GM18873 (cell line): ENCODE measurements around the gene IL3.

Experiments
- ATAC-seq: cut with Tn5 transposase; IDR thresholded peaks from one replicate; pipeline ENCODE4 v1.9.1; 2021; ENCODE audit warnings: mild to moderate bottlenecking, moderate library complexity, moderate number of reproducible peaks; ENCODE audit not compliant: unreplicated experiment, low FRiP score

IL3 gene

DNA sequence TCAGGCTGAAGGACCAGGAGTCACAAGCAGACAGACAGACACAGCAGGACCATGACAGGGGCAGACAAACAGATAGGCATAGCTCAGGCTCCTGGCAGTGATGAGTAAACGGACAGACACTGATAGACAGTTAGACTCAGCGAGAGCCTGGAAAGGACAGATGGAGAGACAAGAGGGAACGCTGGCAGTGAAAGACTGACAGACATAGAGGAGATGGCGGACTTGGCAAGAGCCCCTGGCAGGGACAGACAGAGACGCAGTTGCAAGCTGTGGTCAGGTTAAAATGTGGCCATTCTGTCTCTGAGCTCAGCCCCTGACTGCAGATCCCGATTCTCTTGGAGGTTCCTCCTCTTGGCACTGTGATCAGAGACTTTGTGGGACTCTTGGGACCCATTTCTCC is 26.7 kb downstream of the IL3 start:
- ATAC-seq: no peak

DNA sequence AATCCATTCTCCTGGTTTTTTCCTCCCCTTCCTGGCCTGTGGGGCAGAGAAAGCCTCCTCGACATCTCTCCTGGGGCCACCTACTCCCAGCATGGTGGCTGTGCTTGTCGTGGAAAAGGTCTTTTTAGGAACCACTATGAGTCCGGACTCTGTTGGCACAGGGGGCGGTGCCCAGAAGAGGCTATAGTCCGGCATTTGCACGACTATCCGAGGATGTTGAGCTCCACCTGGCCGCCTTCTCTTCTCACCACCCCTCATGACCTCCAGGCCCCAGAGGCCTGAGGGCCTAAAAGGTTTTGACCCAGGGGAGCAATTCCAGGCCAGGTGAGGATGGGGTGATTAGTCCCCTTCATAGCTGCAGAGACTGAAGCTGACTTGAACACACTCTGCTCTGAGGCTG is 27.2 kb downstream of the IL3 start:
- no peak for ATAC-seq

DNA sequence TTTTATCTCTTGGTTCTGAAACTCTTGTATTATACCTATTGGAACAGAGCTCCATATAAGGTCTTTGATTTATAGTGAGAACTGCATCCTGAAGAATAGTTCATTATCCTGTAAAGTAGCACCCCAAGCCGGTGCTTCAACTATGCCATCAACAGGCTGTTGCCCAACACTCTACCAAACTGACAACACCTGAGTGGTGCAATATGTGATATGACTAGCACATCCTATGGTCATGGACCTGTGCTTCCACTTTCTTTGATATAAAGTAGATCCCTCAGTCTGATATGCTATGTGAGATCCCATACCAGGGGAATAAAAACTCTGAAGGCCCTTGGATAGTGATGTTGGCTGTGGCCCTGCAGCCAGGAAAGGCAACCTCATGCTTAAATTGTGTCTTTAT is 28.9 kb downstream of the IL3 start:
- ATAC-seq: no peak

DNA sequence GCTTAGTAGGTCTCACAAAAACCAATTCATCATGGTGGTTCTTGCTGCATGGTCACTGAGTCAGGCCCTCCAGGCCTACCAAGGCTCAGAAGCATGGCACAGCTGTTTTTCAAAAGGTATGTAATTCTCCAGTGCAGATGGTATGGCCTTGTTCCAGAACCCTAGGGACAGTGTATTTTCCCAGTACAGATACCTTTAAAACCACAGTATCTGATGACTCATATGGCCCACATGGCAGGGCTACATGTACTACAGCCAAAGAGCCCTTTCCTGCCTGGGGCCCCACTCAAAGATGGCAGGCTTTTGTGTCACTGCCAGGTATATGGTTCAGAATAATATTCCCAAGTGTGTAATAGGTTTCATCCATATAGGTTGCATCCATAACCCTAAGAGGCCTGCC is 29.7 kb downstream of the IL3 start:
- ATAC-seq: no peak

DNA sequence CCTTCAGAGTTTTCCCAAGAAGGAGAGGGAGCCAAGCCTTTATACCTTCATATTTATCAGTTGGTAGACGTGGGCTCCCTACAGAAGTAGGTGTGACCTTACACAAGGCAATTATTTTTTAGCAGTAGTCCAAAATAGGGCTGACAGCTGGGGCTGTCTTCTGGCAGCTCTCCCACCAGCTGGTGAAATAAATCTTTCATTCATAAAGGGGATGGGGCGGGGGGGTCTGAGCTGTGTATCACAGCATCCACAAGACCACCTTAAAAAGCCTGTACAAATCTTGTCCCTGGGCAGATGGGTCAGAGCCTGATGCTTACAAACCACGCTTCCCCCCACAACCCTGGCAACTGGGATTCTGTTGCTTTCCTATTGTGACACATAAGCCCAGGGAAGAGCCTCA is 32.8 kb downstream of the IL3 start:
- no peak for ATAC-seq

DNA sequence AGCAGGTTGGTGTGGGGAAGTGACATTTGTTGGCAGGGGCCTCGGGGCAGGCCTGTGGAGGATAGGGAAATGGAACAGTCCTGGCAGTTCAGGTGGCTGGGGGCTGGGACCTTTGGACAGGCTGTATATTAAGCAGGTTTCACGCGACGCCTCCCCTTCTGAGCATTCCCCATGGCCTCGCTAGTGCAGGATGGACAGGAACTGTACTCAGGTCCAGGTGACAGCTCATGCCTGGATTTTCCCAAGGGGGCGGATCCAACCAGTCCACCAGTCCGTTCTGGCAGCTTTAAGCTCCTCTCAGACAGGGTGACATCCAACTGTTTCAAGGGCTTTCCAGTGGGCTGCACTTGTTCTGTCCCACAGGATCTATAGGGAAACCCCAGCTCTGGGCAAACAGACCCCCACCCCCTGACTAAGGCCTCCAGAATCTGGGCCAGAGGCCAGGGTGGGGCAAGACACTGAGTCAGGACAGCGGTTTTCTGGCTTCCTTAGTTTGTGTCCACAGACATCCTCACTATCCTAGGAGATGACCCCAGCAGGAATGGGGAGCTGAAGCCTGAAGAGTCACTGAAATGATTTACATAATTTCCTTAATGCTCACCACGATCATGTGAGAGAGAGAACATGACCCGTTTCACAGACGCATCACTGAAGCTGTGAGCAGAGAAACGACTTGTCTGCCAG is 34.1 kb downstream of the IL3 start:
- no peak for ATAC-seq

DNA sequence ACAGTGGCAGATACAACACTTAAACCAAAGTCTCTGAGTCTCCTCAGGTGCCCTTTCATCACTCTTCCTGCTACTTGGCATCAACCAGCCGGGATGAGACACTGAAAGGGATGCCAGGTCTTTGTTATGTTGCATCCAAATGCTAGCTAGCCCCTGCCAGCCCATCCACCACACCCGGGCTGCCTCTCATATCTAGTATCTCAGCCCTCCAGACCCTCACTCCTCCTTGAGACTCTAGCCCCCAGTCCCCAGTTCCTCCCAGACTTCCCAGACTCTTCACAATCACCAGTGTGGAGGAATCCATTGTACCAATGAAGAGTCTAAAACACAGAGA is 34.6 kb downstream of the IL3 start:
- ATAC-seq: no peak

DNA sequence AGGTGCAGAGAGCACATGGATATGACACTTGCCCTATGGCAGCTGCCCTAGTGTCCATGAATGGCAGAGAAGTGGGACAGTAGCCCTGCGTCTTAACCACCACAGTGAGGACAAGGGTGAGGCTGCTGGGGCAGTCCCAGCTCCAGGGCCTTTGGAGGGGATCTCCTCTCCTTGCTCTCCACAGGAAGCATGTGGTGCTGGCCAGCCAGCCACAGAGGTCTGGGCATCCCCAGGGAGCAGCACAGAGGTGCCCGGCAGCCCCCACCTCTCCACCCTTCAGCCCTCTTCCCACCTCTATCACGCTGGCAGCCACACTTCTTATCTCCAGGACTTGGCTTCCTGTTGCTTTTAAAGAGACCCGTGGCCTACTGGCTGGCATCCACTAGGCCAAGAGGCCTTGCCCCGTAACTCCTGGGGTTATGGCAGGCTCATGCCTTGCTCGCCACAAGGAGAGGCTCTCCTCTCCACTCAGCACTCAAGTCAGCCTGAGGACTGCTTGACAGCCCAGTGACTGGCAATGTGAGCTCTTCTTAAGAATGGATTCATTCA is 35.0 kb downstream of the IL3 start:
- ATAC-seq: no peak

DNA sequence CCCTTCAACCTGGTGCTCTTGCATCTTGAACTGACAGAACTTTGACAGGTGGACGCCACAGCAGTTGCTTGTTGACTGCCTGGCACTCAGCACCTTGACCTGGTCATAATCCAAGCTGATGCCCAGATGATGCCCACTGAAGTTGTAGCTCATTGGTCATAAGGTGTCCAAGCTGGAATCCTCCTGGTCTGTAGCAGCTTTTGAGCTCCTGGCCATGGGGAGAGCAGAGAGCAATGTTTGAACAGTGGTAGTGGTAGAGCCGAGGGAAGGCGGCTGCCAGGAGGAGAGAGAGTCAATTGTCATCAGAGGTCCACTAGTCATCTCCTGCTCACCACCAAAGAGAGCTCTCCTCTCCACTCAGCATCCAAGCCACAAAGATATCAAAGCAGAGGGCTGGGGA is 36.4 kb downstream of the IL3 start:
- ATAC-seq: no peak

DNA sequence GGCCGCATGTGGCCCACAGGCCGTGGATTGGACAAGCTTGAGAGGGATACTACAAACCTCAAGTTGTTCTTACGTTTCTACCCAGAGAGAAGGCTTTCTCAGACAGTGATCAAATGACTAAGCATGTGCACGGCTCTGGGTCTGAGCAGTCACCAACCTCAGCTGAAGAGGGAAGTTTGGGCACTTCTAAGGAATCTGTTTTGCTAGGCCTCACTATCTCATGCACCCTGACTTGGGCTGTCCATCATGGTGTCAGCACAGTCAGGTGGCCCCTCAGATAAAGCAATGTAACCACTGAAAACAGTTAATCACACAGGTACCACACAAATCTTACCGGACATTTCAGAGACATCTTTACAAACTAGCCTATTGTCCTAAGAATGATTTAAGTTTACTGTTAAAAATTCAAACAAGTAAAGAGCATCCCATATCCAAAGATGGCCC is 37.7 kb downstream of the IL3 start:
- peak; percentile 28 for ATAC-seq

DNA sequence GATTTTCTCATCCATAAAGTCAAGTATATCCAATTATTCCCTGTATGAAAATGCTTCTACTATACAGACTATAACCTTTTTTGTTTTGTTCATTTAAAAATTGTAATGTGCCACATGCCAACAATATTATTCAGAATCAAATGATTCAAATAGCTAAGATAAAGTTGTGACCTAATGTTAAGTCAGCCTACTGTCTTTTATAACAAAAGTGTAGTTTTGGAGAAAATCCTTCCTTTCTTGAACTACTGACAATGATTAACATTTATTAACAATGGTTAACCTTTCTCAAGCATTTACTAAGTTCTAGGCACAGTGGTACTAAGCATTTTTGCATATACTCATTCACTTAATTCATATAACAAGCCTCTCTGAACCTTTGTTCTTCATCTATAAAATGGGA is 38.2 kb downstream of the IL3 start:
- ATAC-seq: no peak

DNA sequence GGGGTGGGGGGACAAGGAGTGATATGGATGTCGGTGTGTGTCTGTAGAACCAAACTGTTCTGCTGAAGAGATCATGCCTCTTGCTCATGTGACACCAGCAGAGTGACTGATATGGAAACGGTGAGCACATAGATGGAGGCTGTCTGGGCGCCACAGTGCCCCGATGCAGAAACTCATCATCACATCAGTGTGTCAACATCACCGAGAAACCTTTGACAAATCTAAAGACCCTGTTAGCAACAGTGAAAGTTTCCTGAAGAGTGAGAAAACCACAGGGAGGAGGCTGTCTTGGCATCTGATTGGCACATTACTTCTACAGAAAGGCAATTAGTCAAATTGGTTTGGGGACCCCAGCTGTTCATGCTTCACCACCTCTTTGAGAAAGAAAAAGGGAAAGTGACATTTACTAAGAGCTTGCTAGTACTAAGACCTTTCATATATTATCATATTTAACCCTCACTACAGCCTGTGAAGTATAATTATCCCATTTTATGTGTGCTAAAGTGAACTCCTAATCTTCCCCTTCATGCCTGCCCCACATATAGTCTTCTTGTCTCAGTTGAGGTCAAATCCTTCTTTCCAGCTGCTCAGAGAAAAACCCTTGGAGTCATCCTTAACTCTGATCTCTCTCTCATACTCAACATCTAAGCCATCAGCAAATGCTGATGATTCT is 38.8 kb downstream of the IL3 start:
- ATAC-seq: peak; percentile 33

DNA sequence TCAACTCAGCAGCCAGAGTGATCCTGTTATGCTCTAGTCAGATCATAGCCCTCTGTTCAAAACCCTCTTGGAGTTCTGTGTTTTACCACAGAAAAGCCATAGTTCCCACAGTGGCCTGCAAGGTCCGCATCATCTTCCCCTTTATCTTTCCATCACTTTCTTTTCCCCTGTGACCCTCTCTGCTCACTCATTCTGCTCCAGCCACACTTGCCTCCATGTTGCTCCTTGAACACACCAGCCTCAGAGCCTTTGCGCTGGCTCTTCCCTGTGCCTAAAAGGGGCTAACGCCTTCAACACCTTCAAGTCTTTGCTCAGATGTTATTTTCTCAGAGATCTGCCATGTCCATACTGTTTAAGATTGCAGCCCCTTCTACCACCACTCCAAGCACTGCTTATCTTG is 39.5 kb downstream of the IL3 start:
- no peak for ATAC-seq

DNA sequence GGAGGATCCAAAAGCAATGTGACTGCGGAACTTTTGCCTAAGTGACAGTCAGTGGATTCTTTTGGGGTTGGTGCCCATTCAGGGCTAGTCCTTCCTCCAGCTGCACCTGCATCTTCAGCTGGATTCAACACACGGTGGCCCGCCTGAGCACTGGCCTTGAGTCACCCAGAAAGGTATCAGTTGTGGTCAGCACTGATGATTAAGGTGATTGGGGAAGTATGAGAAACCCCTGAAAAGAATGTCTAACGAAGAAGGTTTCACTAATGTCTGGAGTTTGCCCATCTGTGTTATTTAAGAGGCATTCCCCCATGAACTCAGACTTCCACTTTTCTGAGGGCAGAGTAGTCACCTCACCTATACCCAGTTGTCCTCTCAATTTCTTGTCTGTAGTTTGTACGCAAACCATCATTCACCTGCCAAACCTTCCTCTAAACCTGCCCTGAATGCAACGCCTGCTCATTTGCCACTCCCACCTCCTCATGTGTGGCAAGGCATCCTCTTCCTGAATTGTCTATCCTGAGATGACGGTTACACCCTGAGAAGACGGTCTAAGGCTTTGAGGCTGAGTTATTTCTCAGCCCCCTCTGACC is 40.3 kb downstream of the IL3 start:
- peak; percentile 34 for ATAC-seq

DNA sequence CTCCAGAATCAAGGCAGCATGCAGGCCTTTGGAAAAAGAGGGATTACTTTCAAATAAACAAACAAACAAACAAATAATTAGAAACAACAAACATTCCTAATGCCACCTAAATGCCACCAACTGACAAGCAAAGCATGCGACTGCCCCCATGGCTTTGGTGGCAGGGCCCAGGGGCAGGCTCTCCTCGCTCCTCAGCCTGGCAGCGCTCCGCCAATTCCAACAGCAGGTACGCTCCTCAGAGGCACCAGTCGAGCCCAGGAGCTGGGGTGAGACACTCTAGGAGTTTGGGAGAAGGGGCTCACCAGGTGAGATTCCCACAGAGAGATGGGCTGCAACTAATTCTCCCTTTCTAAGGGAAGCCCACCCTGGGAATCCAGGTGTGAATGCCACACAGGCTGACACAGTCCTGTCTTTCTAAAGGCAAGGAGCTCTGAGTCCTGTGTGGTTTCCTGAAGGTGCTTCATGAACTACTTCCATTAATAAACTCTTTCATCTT is 41.0 kb downstream of the IL3 start:
- no peak for ATAC-seq

DNA sequence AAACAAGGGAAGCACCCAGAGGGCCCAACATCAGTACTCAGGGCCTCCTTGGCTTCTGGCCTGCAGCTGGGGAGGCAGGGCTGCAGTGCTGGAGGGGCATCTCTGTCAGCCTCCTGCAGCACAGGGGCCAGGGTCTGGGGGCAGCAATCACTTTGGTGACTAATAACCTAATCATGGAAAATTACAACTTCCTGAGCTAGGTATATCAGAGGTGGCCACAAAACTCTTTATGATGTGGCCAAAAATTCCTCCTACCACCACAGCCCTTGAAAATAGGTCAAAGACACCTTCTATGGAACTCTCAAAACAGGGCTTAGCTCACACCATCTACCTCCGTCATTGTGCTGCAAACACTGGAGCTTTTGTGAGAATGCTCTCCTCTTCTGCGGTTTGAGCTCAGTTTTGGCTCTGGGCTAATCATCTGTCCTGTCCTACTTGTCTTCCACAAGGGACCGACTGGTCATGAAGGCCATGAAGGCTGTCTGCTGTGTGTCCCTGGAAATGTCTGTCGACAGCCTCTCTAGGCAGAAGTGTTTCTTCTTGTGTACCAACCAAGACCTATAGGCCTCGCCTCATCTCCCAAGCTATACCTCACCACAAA is 41.7 kb downstream of the IL3 start:
- no peak for ATAC-seq

DNA sequence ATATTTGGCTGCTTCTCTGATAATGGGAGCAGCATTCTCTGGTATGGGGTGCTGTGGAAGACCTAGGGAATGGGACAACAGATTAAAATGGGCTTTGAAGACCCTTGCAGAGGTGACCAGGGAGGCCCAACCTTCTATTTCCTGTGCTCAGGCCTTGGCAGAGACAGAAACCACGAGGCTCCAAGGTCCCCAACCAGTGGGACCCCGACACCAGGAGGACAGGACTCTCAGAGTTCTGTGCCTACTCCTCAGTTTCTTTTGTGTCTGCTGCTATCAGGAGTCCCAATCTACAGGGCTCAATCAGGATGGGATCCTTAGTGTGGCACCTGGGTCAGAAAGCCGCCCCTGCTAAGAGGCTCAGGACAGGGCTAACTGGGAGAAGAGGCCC is 42.5 kb downstream of the IL3 start:
- ATAC-seq: no peak

DNA sequence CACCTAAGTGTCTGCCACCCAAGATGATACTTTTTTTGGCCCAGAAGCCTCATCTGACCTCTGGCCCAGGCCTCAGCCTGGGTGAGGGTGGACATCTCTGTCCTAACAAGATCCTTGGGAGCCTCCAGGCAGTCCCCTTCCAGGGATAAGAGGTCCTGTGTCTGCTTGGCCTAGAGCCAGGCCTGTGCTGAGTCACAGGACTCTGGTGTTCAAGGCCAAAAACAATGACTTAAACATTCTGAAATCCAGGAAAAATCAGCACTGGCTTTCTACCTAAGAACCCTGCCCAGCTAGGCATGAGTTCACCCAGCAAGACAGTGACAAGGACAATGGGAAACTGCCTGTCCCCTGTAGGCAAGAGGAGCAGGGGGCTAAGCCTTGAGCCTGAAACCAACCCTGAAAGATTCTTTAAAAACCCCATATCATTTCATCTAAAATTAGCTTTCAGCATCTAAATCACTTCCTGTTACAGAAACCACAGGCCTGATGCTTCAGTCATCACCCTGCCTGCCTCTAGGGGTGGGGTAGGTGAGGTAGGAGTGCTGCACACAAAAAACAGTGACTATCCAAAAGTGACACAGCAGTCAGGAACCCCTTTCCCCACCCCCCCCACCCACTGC is 43.0 kb downstream of the IL3 start:
- peak; percentile 67 for ATAC-seq

DNA sequence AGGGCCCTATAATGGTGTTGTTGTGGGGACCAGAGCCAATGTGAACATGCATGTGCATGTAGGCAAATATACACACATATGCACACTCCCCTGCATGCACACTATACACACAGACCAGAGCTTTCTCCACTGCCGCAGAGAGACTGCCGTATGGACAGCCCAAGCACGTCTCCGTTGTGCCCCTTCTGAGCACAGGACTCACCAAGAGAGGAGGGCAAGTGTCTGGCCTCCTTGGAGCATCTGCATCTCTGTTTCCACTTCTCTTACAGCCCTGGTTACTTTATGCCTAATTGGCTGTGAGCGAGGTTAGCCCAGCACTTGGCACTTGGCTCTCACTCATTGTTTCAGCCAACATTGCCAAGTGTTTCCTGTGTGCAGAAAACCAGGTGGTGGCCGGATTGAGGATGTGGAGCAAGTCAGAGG is 43.5 kb downstream of the IL3 start:
- peak; percentile 28 for ATAC-seq

DNA sequence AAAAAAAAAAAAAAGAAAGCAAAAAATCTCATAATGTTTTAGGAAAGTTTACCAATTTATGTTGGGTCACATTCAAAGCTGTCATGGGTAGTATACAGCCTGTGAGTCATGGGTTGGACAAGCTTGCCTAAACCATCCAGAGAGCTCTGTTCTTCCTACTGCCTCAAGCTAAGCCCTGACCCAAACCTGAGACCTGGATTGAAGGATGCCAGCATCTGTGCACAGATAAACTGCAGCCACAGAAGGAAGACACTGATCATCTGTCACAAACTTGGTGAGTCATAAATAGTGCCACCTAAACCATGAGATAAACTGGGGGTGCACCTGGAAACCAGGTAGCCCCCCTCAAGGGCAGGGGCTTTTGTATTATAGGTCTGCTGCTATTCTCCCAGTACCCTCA is 44.1 kb downstream of the IL3 start:
- no peak for ATAC-seq

DNA sequence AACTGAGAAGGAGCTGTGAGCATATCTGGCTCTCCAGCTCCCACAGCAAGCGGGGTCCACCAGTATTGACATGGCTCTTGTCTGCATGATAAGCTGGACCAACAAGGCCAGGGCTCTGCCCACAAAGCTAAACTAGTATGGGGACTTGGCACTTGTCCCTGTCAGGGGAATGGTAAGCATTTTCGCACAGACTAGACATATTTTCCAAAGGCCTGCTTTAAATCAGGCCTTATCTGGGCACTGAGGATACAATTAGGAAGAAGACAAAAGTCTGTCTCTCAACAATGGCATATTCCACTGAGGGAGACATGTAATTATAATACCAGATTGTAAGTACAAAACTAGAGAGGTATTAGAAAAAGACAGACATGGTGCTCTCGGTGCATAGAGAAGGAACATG is 45.2 kb downstream of the IL3 start:
- no peak for ATAC-seq
